SU-DHL-6 (cell line): ENCODE data around the gene CRELD1.

Source experiments
- H2AFZ ChIP-seq: fragments of 200-600 bp; sonication (generic); 2 replicates; pipeline ENCODE4 v1.6.1; 2014; ENCODE audit warnings: low read depth, mild to moderate bottlenecking, moderate library complexity, mixed read lengths, antibody characterized with exemption, low read length; ENCODE audit not compliant: severe bottlenecking
- H3F3A ChIP-seq: fragments of 200-600 bp; shearing (Covaris generic); 2 replicates; pipeline ENCODE4 v1.6.0; 2016; ENCODE audit warnings: antibody characterized with exemption, mild to moderate bottlenecking; ENCODE audit not compliant: insufficient read depth
- H3K27ac ChIP-seq: fragments of 200-600 bp; sonication (generic); 2 replicates; pipeline ENCODE4 v1.5.1; 2016; ENCODE audit warnings: low read depth, mild to moderate bottlenecking, low read length, moderate library complexity, mixed read lengths
- H3K27me3 ChIP-seq: fragments of 200-600 bp; sonication (generic), shearing (Covaris generic); 2 replicates; pipeline ENCODE4 v1.6.0; 2014; ENCODE audit warnings: mild to moderate bottlenecking, low read length
- H3K36me3 ChIP-seq: fragments of 200-600 bp; sonication (generic); 2 replicates; pipeline ENCODE4 v1.6.1; 2014; ENCODE audit warnings: mild to moderate bottlenecking, low read length, mixed read lengths
- H3K4me2 ChIP-seq: fragments of 300-600, 200-600 bp; shearing (Covaris generic), sonication (generic); 2 replicates; pipeline ENCODE4 v1.6.0; 2014; ENCODE audit warnings: low read length, low read depth, mild to moderate bottlenecking; ENCODE audit not compliant: poor library complexity, severe bottlenecking
- H3K4me3 ChIP-seq: fragments of 200-600 bp; sonication (generic); 2 replicates; pipeline ENCODE4 v1.5.1; 2014; ENCODE audit warnings: antibody characterized with exemption, low read length, mild to moderate bottlenecking, mixed read lengths; ENCODE audit not compliant: insufficient read depth, poor library complexity, severe bottlenecking
- H3K79me2 ChIP-seq: fragments of 200-600 bp; sonication (generic); 2 replicates; pipeline ENCODE4 v1.6.1; 2014; ENCODE audit warnings: mild to moderate bottlenecking, low read length, moderate library complexity; ENCODE audit not compliant: insufficient read depth
- H3K9ac ChIP-seq: fragments of 200-600 bp; sonication (generic); 2 replicates; pipeline ENCODE4 v1.7.0; 2014; ENCODE audit warnings: mild to moderate bottlenecking, low read length
- H3K9me2 ChIP-seq: fragments of 200-600 bp; sonication (generic); replicated peaks from 2 replicates; pipeline ENCODE4 v1.6.1; 2014; ENCODE audit warnings: low read length; ENCODE audit not compliant: insufficient read depth
- H3K9me3 ChIP-seq: fragments of 200-600 bp; sonication (generic); 2 replicates; pipeline ENCODE4 v1.6.1; 2014; ENCODE audit warnings: low read length, mixed read lengths; ENCODE audit not compliant: insufficient read depth
- H4K20me1 ChIP-seq: fragments of 200-600 bp; sonication (generic); 2 replicates; pipeline ENCODE4 v1.6.1; 2014; ENCODE audit warnings: low read depth, mild to moderate bottlenecking, antibody characterized with exemption, low read length, moderate library complexity, mixed read lengths
- EZH2phosphoT487 ChIP-seq: fragments of 200-600 bp; sonication (generic), shearing (Covaris generic); conservative IDR thresholded peaks from 2 replicates; pipeline ENCODE4 v1.6.1; 2018; ENCODE audit warnings: mild to moderate bottlenecking, antibody characterized with exemption, low read length, moderate library complexity, mixed read lengths
- TF ChIP-seq, protein P1 (sequence below): fragments of 200-600 bp; sonication (generic); IDR thresholded peaks from one replicate; pipeline ENCODE4 v1.5.1; 2017; ENCODE audit warnings: antibody characterized with exemption, mild to moderate bottlenecking, low read length, moderate library complexity; ENCODE audit not compliant: insufficient read depth, poor library complexity, severe bottlenecking

The CRELD1 gene

DNA sequence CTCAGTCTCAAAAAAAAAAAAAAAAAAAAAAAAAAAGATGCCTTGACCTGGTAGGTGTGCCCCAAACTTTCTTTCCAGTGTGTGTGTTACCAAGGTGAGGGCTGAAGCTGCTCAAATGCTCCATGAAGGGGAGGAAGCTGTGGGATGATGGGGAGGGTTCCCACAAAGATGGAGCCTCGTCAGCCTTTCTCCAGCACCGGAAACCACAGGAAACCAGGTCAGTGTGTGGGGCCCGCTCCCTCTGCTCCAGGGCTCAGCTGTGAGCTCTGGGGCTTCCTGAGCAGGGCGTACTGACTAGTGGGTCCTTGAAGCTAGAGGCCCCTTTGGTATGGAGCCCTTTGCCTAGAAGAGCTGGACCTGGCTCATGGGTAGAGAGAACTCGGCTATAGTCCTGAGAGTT lies 31.7 kb upstream of the CRELD1 start:
- Histone ChIP-seq H2AFZ (no peak overlapping the region), H3K4me3 (no peak overlapping the region)

DNA sequence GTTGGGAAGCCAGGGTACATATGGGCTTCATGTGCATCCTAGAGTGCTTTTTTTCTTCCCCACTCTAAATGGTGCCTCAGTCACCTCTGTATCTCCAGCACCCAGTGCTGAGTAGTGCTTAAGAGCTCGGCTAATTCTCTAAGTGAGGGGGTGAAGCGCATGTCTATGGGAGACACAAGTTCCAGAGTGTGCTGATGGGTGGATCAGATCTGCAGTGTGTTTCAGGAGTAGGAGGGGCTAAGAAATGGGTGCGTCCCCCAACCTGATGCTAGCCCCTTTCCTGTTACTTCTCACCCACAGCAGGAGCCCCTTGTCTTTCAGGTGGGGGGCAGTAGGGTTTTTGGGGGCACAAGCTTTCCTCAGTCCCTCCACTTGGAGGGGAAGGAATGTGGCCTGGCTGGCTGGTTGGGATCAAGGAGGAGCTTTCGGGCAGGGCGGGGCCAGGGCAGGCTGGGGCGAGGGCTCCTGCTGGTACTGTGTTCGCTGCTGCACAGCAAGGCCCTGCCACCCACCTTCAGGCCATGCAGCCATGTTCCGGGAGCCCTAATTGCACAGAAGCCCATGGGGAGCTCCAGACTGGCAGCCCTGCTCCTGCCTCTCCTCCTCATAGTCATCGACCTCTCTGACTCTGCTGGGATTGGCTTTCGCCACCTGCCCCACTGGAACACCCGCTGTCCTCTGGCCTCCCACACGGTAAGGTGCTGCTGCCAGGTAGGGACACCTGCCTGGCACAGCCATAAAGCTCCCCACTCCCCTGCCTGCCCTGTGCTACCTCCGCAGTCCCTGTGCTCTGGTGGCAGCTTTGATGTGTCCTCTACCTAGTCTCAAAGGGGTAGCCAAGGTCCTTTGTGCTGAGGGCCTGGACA lies 31.0 kb upstream of the CRELD1 start, which contains the start of gene IL17RE:
Gene IL17RE, plus strand, starts transcription at position 477 of the 866 bp plus-strand sequence. Its CDS starts 85 bp downstream, at position 562.
- Histone ChIP-seq H3K4me3 (no peak within 1 kb of the TSS), H3K9me3 (no peaks in the 10 kb centered on the region), H4K20me1 (no peaks in the 10 kb centered on the region), H3F3A (no peaks in the 10 kb centered on the region), H2AFZ (no peak within 1 kb of the TSS), H3K9me2 (no peaks in the 10 kb centered on the region), H3K27me3 (no peaks in the 10 kb centered on the region), H3K36me3 (no peaks in the 10 kb centered on the region), H3K9ac (no peak within 1 kb of the TSS), H3K4me2 (no peak within 1 kb of the TSS), H3K27ac (no peak within 1 kb of the TSS), H3K79me2 (no peaks in the 10 kb centered on the region)
- no peak for TF ChIP-seq EZH2phosphoT487
- TF ChIP-seq, protein P1, sequence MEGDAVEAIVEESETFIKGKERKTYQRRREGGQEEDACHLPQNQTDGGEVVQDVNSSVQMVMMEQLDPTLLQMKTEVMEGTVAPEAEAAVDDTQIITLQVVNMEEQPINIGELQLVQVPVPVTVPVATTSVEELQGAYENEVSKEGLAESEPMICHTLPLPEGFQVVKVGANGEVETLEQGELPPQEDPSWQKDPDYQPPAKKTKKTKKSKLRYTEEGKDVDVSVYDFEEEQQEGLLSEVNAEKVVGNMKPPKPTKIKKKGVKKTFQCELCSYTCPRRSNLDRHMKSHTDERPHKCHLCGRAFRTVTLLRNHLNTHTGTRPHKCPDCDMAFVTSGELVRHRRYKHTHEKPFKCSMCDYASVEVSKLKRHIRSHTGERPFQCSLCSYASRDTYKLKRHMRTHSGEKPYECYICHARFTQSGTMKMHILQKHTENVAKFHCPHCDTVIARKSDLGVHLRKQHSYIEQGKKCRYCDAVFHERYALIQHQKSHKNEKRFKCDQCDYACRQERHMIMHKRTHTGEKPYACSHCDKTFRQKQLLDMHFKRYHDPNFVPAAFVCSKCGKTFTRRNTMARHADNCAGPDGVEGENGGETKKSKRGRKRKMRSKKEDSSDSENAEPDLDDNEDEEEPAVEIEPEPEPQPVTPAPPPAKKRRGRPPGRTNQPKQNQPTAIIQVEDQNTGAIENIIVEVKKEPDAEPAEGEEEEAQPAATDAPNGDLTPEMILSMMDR: no peak

More for the DNA sequence above, 31.7 kb upstream of the CRELD1 start:
- H3K9me2 ChIP-seq: no peaks in the 10 kb centered on the region
- no peaks in the 10 kb centered on the region for H4K20me1 ChIP-seq
- no peaks in the 10 kb centered on the region for H3K79me2 ChIP-seq
- H3K27me3 ChIP-seq: no peaks in the 10 kb centered on the region
- H3F3A ChIP-seq: no peaks in the 10 kb centered on the region
- TF ChIP-seq, protein P1: no peak
- no peak for TF ChIP-seq EZH2phosphoT487
- H3K9ac ChIP-seq: no peak overlapping the region
- no peaks in the 10 kb centered on the region for H3K36me3 ChIP-seq
- no peak overlapping the region for H3K27ac ChIP-seq
- H3K9me3 ChIP-seq: no peaks in the 10 kb centered on the region
- H3K4me2 ChIP-seq: no peak overlapping the region

DNA sequence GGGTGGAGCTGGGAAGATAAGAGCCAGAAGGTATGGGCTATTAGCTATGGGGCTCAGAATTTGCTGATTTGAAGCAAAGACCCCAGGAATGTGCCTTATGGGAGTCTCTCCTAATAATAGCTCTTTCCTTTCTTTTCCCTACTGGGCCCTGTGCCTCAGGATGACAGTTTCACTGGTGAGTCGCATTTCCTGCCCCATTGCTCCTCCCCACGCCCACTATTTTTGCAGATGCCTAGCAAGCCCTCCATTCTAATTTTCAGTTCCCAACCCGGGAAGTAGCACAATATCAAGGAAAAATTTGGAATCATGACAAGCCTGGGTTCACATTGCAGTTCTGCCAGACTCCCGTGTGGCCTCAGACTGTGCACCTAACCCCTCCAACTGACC lies 30.4 kb upstream of the CRELD1 start:
- no peak for TF ChIP-seq EZH2phosphoT487
- TF ChIP-seq, protein P1: no peak
- no peaks in the 10 kb centered on the region for H3K27me3 ChIP-seq
- no peaks in the 10 kb centered on the region for H3K9me3 ChIP-seq
- no peak overlapping the region for H3K4me3 ChIP-seq
- H4K20me1 ChIP-seq: no peaks in the 10 kb centered on the region
- no peak overlapping the region for H2AFZ ChIP-seq
- H3K9me2 ChIP-seq: no peaks in the 10 kb centered on the region
- H3F3A ChIP-seq: no peaks in the 10 kb centered on the region
- H3K27ac ChIP-seq: no peak overlapping the region
- H3K36me3 ChIP-seq: no peaks in the 10 kb centered on the region
- no peak overlapping the region for H3K4me2 ChIP-seq
- no peaks in the 10 kb centered on the region for H3K79me2 ChIP-seq
- no peak overlapping the region for H3K9ac ChIP-seq
